Measurements from ENCODE around the gene ERVMER34-1.

GRCh38 chr4:52744588-52744987 is 6.6 kb downstream of the ERVMER34-1 start:
- TF ChIP-seq CTCF (IDR thresholded peaks at IDR 0.05): no peak
- TF ChIP-seq EP300 (IDR thresholded peaks at IDR 0.05): no peak
- no peak for TF ChIP-seq POLR2AphosphoS5 (IDR thresholded peaks at IDR 0.05)
